Gastrocnemius medialis (tissue), 4 donors: ENCODE data around the gene RNF224. TPM values are rescaled to one million over a fixed set of nuclear protein-coding genes. Genes with fewer than 3 reads are reported as not detected.
A peak's percentile ranks its signal among the peaks of the same experiment; 100 is the strongest.

Experiments used
- ATAC-seq, 2 donors: fragments of 150-250 bp; one replicate each; pipeline ENCODE4 v1.9.1; 2016
- DNase-seq, 2 donors: peaks; one replicate each; pipeline ENCODE4 v3.0.0-alpha.2; 2019
- H3K27ac ChIP-seq, 4 donors: fragments of 200-600 bp; sonication (generic); 1 replicate in 1 of 4; 2 replicates in 3 of 4; pipeline ENCODE4 v1.5.1; 2016 to 2018; ENCODE audit warnings: mild to moderate bottlenecking in 2 of 4, moderate library complexity in 1 of 4
- H3K27me3 ChIP-seq, 3 donors: fragments of 200-600 bp; sonication (generic) in 2 of 3; 1 replicate in 1 of 3; 2 replicates in 2 of 3; pipeline versions ENCODE4 v1.5.1 to v1.6.0; 2016 to 2019; ENCODE audit warnings: mild to moderate bottlenecking in 1 of 3, moderate library complexity in 1 of 3
- H3K36me3 ChIP-seq, 2 donors: fragments of 200-600 bp; sonication (generic) in 1 of 2; one replicate each; pipeline ENCODE4 v1.5.1; 2017 to 2018
- H3K4me1 ChIP-seq, 2 donors: fragments of 200-600 bp; sonication (generic) in 1 of 2; one replicate each; pipeline ENCODE4 v1.5.1; 2016 to 2017; ENCODE audit warnings: mild to moderate bottlenecking in 2 of 2
- H3K4me3 ChIP-seq, 4 donors: fragments of 200-600 bp; sonication (generic) in 3 of 4; 1 replicate in 1 of 4; 2 replicates in 3 of 4; pipeline ENCODE4 v1.5.1; 2016 to 2019; ENCODE audit warnings: mild to moderate bottlenecking in 2 of 4
- H3K9me3 ChIP-seq, 3 donors: fragments of 200-600 bp; sonication (generic) in 2 of 3; 1 replicate in 1 of 3; 2 replicates in 2 of 3; pipeline ENCODE4 v1.5.1; 2016 to 2019
- CTCF ChIP-seq, 5 experiments: fragments of 450-650 bp in 3 of 5; fragments of 200-600 bp in 2 of 5; sonication (generic) in 2 of 5; IDR thresholded peaks in 4 of 5; conservative IDR thresholded peaks in 1 of 5; 1 replicate in 4 of 5; 2 replicates in 1 of 5; pipeline ENCODE4 v1.5.1; 2016 to 2019; ENCODE audit warnings: antibody characterized with exemption in 5 of 5, mild to moderate bottlenecking in 3 of 5, moderate library complexity in 3 of 5
- POLR2A ChIP-seq, 2 donors: fragments of 450-650 bp; IDR thresholded peaks; one replicate each; pipeline ENCODE4 v1.6.1; 2017; ENCODE audit warnings: antibody characterized with exemption in 2 of 2, mild to moderate bottlenecking in 2 of 2, moderate library complexity in 2 of 2
- in situ Hi-C, 4 donors: fragments of 200-750 bp; cut with MboI; loops; one replicate each; pipeline versions ENCODE4 v1.15.0 to v1.8.0; 2017; ENCODE audit warnings: low sequenced_read_pairs in 4 of 4
- intact Hi-C: fragments of 100-400 bp; cut with DNase I; formaldehyde crosslinking; loops from one replicate; pipeline ENCODE4 v1.15.1; 2023; ENCODE audit warnings: low total_unique reads
- total RNA-seq, 4 donors: library from RNA; depleted of rRNA; stranded (reverse); fragments of >200 nt; gene quantifications; one replicate each; pipeline versions ENCODE4 v1.1.0 to v1.2.3, GENCODE V29; 2016

RNF224 gene
- total RNA-seq, 4 donors from 2014 or later = not detected

GRCh38 chr9:137198051-137198901 lies 29.0 kb upstream of the RNF224 start:
- H3K4me3 ChIP-seq = no peak overlapping the region
- peaks cover 45 to 62% of the 10 kb centered on the region in 2 donors for H3K4me1 ChIP-seq
- ATAC-seq (no peak), DNase-seq (no peak)
- H3K9me3 ChIP-seq = no peaks in the 10 kb centered on the region
- no peak for TF ChIP-seq POLR2A (IDR thresholded peaks at IDR 0.05)
- no peak overlapping the region for H3K27ac ChIP-seq
- no peaks in the 10 kb centered on the region for H3K27me3 ChIP-seq
- H3K36me3 ChIP-seq = no peaks in the 10 kb centered on the region
- in situ Hi-C loops = no loop called here
- intact Hi-C loops = no loop called here

- H3K9me3 ChIP-seq = no peaks in the 10 kb centered on the region
- in situ Hi-C loops (no loop called here), intact Hi-C loops (no loop called here)
- DNase-seq = no peak
- no peak overlapping the region for H3K27ac ChIP-seq
- H3K27me3 ChIP-seq = no peaks in the 10 kb centered on the region
- no peaks in the 10 kb centered on the region for H3K36me3 ChIP-seq
- peak overlapping the region in 1 of 4 donors; percentile 44 for H3K4me3 ChIP-seq
- peaks cover 51 to 67% of the 10 kb centered on the region in 2 donors for H3K4me1 ChIP-seq
- no peak for TF ChIP-seq POLR2A (IDR thresholded peaks at IDR 0.05)
- ATAC-seq = no peak
Observed at GRCh38 chr9:137198902-137199283, 28.4 kb upstream of the RNF224 start.

GRCh38 chr9:137199411-137200121 lies 27.7 kb upstream of the RNF224 start:
- H3K4me1 ChIP-seq = peaks cover 58 to 67% of the 10 kb centered on the region in 2 donors
- in situ Hi-C loops = no loop called here

GRCh38 chr9:137200311-137201204 lies 26.7 kb upstream of the RNF224 start, which contains the start of gene TPRN:
TPRN (minus strand) TSS chr9:137200741; CDS start chr9:137200711, 30 bp downstream.
- in situ Hi-C loops = no loop called here
- Histone ChIP-seq H3K27ac (peak within 1 kb of the TSS; percentile 83 to 92 (median 86)), H3K9me3 (no peaks in the 10 kb centered on the region), H3K4me3 (peak within 1 kb of the TSS; percentile 73 to 86 (median 77)), H3K4me1 (peaks cover 61 to 70% of the 10 kb centered on the region in 2 donors), H3K36me3 (no peaks in the 10 kb centered on the region), H3K27me3 (no peaks in the 10 kb centered on the region)
- TF ChIP-seq CTCF (IDR thresholded peaks at IDR 0.05 in 4 of 5, conservative IDR thresholded peaks at IDR 0.05 in 1 of 5) (peak in 2 of 5 experiments; percentile 6 to 22), POLR2A (IDR thresholded peaks at IDR 0.05) (peak; percentile 89 to 94)
- ATAC-seq = peak; percentile 97
- intact Hi-C loops = loop anchor here (1.0 to 5.0 kb wide), 3 partner anchors 12 to 42 kb away; partner anchors contain the start of genes ANAPC2, SSNA1 and TUBB4B
- peak; percentile 100 for DNase-seq

More at GRCh38 chr9:137199411-137200121, 27.7 kb upstream of the RNF224 start:
- no peak for ATAC-seq
- no peak for DNase-seq
- no peaks in the 10 kb centered on the region for H3K9me3 ChIP-seq
- intact Hi-C loops = loop anchor here (1.0 to 5.0 kb wide), 3 partner anchors 11 to 43 kb away; partner anchors contain the start of genes ANAPC2, SSNA1 and TUBB4B
- H3K4me3 ChIP-seq = peak overlapping the region; percentile 40 to 56 (median 46)
- H3K27ac ChIP-seq = peak overlapping the region in 2 of 4 donors; percentile 2 to 32
- H3K36me3 ChIP-seq = no peaks in the 10 kb centered on the region
- H3K27me3 ChIP-seq = no peaks in the 10 kb centered on the region
- no peak for TF ChIP-seq CTCF (IDR thresholded peaks at IDR 0.05 in 4 of 5, conservative IDR thresholded peaks at IDR 0.05 in 1 of 5)
- no peak for TF ChIP-seq POLR2A (IDR thresholded peaks at IDR 0.05)
